Measurements from ENCODE around the gene ADAM12. TPM values are rescaled to one million over a fixed set of nuclear protein-coding genes. Genes with fewer than 3 reads are reported as not detected.

The ADAM12 gene
- total and polyA plus RNA-seq, 2 donors (not counting 3 experiments of a cell fraction or from before 2014, with no cell fraction given): 0.22 to 0.33 TPM

DNA sequence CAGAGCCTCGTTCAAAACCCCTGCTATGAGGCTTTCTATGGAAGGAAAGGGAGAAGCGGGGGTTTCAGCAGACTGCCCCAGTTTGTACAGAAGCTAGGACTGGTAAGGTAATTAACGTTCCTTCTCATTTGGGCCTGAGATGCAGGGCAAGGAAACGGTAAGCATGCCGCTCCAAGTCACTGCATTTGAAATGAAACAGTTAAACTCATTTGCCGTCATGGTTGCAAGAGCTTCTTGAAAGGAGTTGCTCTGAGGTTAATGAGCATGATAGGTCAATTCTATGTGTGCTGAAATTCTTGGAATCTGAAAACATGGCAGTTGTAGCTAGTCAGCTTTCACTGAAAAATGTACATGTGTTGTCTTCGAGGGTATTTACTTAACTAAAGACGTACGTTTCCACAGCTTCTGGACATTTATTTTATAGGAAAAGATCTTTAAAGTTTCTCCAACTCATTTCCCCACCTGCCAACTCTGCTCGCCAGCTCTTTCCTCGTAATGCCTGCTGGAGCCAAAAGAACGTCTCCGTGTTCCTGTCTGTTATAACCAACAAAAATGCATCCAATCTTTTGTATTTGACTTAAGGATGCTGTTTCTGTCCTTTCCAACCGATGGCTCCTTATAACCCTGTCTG, 73.3 kb downstream of the ADAM12 start:
- H3K9me3 ChIP-seq (replicated peaks; ENCODE audit: control insufficient read depth, insufficient read depth, low read length): no peaks in the 10 kb centered on the region
- no peaks in the 10 kb centered on the region for H3K4me1 ChIP-seq (ENCODE audit: control insufficient read depth, extremely low read depth, insufficient read depth, low read length)
- H4K20me1 ChIP-seq (replicated peaks; ENCODE audit: control insufficient read depth, extremely low read depth, insufficient read depth, low read length): no peaks in the 10 kb centered on the region
- CTCF ChIA-PET: no interaction called here
- H3K27ac ChIP-seq (ENCODE audit: insufficient read depth, low read depth, low read length): no peak overlapping the region
- intact Hi-C loops (cut with micrococcal nuclease): no loop called here
- H3K4me2 ChIP-seq (ENCODE audit: insufficient read depth, low read length): no peak overlapping the region
- H3K36me3 ChIP-seq (ENCODE audit: control insufficient read depth in 2 of 2, extremely low read depth in 1 of 2, insufficient read depth in 2 of 2, low read length in 2 of 2): no peaks in the 10 kb centered on the region
- TF ChIP-seq POLR2A (IDR thresholded peaks at IDR 0.05; ENCODE audit: low read depth, low read length): no peak
- TF ChIP-seq FOS (IDR thresholded peaks at IDR 0.05; ENCODE audit: borderline replicate concordance, insufficient read depth, low read length): no peak
- TF ChIP-seq JUN (IDR thresholded peaks at IDR 0.05; ENCODE audit: borderline replicate concordance, insufficient read depth, insufficient read length, low read depth): no peak
- TF ChIP-seq, protein P1, sequence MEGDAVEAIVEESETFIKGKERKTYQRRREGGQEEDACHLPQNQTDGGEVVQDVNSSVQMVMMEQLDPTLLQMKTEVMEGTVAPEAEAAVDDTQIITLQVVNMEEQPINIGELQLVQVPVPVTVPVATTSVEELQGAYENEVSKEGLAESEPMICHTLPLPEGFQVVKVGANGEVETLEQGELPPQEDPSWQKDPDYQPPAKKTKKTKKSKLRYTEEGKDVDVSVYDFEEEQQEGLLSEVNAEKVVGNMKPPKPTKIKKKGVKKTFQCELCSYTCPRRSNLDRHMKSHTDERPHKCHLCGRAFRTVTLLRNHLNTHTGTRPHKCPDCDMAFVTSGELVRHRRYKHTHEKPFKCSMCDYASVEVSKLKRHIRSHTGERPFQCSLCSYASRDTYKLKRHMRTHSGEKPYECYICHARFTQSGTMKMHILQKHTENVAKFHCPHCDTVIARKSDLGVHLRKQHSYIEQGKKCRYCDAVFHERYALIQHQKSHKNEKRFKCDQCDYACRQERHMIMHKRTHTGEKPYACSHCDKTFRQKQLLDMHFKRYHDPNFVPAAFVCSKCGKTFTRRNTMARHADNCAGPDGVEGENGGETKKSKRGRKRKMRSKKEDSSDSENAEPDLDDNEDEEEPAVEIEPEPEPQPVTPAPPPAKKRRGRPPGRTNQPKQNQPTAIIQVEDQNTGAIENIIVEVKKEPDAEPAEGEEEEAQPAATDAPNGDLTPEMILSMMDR (IDR thresholded peaks at IDR 0.05; ENCODE audit: extremely low read depth in 1 of 2, insufficient read depth in 1 of 2, low read depth in 1 of 2, low read length in 2 of 2): no peak
- TF ChIP-seq MYC (IDR thresholded peaks at IDR 0.05; ENCODE audit: low read depth, low read length): no peak
- no peak for TF ChIP-seq POLR2AphosphoS5 (IDR thresholded peaks at IDR 0.05; ENCODE audit: insufficient read depth, low read depth, low read length)
- TF ChIP-seq EZH2 (IDR thresholded peaks at IDR 0.05; ENCODE audit: borderline replicate concordance, low read depth, low read length, severe bottlenecking): no peak
- TF ChIP-seq, protein P2, sequence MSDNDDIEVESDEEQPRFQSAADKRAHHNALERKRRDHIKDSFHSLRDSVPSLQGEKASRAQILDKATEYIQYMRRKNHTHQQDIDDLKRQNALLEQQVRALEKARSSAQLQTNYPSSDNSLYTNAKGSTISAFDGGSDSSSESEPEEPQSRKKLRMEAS (IDR thresholded peaks at IDR 0.05; ENCODE audit: insufficient read depth, insufficient read length): no peak
- TF ChIP-seq GATA2 (IDR thresholded peaks at IDR 0.05; ENCODE audit: insufficient read depth, insufficient read length, low read depth, low read length): no peak
- no TSS peak for BruUV-seq (replicated peaks)
- no peaks in the 10 kb centered on the region for H3K79me2 ChIP-seq (ENCODE audit: control insufficient read depth, insufficient read depth, low read length)
- no peak for FAIRE-seq
- no peak overlapping the region for H3K4me3 ChIP-seq (replicated peaks in 1 of 3; ENCODE audit: insufficient read depth in 1 of 3, low read depth in 1 of 3, low read length in 3 of 3)
- no peak overlapping the region for H3K9ac ChIP-seq (replicated peaks; ENCODE audit: extremely low read depth, insufficient read depth, low read length)
- no peaks in the 10 kb centered on the region for H3K9me1 ChIP-seq (replicated peaks; ENCODE audit: control insufficient read depth, extremely low read depth, insufficient read depth, low read length)
- H3K27me3 ChIP-seq (ENCODE audit: control insufficient read depth in 2 of 2, insufficient read depth in 2 of 2, low read length in 2 of 2): no peaks in the 10 kb centered on the region
- POLR2A ChIA-PET: no interaction called here
- no peak for DNase-seq (ENCODE audit: low read depth, low spot score)
- dilution Hi-C loops (cut with MboI; ENCODE audit: extremely low pct_ligation_motif_present, low sequenced_read_pairs): no loop called here
- H2AFZ ChIP-seq (ENCODE audit: low read depth, low read length): no peak overlapping the region
